GM13976 (cell line): ENCODE data around the gene PTTG1IP.

Source experiments
- DNase-seq: peaks from one replicate; pipeline ENCODE4 v3.0.0; 2012; ENCODE audit warnings: low spot score
- CTCF ChIP-seq: IDR thresholded peaks from 2 replicates; pipeline ENCODE4 v1.5.1; 2012; ENCODE audit warnings: borderline replicate concordance, mild to moderate bottlenecking; ENCODE audit not compliant: insufficient read depth; ENCODE audit errors: extremely low read depth, missing control alignments, control extremely low read depth
- in situ Hi-C: fragments of 300-500 bp; cut with MboI; formaldehyde crosslinking; loops from one replicate; pipeline ENCODE4 v1.12.0; 2022; ENCODE audit warnings: low sequenced_read_pairs, mixed read lengths, inconsistent platforms; ENCODE audit not compliant: unreplicated experiment

The PTTG1IP gene

GRCh38 chr21:44854391-44854663 is 19.2 kb downstream of the PTTG1IP start:
- in situ Hi-C loops = no loop called here
- no peak for DNase-seq
- no peak for TF ChIP-seq CTCF

GRCh38 chr21:44853601-44854390 is 19.7 kb downstream of the PTTG1IP start:
- no peak for DNase-seq
- in situ Hi-C loops = no loop called here
- TF ChIP-seq CTCF = no peak

GRCh38 chr21:44850905-44851657 is 22.4 kb downstream of the PTTG1IP start:
- in situ Hi-C loops = no loop called here
- no peak for DNase-seq
- no peak for TF ChIP-seq CTCF

- no peak for DNase-seq
- in situ Hi-C loops = no loop called here
- no peak for TF ChIP-seq CTCF
Observed at GRCh38 chr21:44850208-44850800, 23.2 kb downstream of the PTTG1IP start.

- no peak for TF ChIP-seq CTCF
- in situ Hi-C loops = no loop called here
- DNase-seq = no peak
Observed at GRCh38 chr21:44849616-44850130, 23.8 kb downstream of the PTTG1IP start.

GRCh38 chr21:44848821-44849521 is 24.5 kb downstream of the PTTG1IP start:
- no peak for TF ChIP-seq CTCF
- in situ Hi-C loops = no loop called here
- no peak for DNase-seq
